ENCODE results near the gene SPHK1.
A peak's percentile ranks its signal among the peaks of the same experiment; 100 is the strongest.

Gene SPHK1

DNA sequence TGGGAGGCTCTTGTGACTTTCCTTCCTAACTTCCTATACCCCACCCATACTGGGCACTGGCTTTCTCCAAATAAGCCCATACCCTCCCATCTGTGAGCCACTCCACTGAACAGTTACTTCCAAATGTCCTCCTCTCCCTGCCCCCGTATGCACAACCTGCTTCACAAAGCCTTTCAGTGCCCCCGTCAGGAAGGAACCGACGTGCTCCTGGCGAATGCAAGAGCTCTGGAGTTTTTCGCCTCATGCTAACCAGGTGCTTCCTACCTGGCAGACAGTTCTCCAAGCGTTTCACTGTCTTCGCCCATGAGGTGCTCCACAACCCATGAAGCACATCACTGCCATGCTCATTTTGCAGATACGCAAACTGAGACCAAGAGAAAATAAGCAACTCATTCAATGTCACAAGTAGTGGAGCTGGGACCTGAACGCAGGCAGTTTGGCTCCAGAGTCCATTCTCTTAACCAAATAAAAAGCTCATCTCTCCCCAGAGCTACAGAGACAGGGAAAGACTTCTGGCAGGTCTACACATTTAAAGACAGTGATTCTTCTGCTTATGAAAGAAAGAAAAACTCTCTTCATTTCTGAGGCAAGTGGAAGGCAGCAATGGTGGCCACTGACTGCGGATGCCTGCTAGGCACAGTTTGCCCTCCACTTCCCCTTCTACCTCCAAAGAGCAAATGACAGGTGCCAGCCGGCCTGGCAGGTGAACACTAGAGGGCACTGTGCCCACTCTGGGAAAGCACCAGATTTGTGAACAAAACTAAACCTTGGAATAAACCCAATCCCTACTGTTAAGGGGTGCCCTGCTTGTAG is 23.8 kb downstream of the SPHK1 start:
- peak; percentile 36 for DNase-seq

DNA sequence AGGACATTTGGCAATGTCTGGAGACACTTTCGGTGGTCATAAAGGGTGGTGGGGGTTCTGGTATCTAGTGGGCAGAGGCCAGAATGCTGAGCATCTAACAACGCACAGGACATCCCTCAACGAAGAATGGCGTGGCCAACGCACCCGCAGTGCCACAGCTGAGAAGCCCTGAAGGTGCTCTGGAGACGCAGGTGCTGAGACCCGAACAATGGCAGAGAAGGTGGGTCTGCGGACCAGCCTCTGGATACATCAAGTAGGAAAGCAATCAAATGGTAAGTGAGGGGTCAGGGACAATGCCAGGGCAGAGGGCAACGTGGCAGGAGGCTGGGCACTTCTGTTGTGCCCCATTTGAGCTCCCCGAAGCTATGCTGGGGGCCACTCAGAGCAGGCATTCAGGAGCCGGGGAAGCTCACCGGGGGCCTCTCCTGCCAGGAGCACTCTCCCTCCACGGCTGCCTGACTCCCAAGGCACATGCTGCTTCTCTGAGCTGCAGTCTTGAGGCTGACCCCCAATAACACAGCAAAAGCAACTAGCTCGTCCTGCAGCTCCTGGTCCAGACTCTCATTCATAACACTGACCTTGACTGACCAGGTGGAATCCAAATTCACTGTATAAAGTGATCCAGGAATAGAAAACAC is 26.0 kb downstream of the SPHK1 start:
- no peak for DNase-seq

DNA sequence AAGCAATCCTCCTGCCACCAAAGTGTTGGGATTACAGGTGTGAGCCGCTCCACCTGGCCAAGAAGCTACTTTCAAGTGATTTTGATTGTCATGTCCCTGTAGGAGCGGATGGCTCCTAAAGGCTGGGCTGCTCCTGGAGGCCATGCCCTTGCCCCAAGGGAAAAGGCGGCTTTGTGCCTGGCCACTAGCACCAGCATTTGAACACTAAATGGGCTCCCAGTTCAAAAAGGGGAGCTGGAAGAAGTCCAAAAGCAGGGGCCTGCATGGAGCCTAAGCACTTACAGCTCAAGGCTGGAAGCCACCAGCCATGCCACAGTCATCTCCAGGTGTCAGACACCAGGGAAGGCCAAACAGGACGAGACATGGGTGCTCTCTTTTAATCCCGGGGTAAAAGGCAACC is 26.8 kb downstream of the SPHK1 start:
- no peak for DNase-seq

DNA sequence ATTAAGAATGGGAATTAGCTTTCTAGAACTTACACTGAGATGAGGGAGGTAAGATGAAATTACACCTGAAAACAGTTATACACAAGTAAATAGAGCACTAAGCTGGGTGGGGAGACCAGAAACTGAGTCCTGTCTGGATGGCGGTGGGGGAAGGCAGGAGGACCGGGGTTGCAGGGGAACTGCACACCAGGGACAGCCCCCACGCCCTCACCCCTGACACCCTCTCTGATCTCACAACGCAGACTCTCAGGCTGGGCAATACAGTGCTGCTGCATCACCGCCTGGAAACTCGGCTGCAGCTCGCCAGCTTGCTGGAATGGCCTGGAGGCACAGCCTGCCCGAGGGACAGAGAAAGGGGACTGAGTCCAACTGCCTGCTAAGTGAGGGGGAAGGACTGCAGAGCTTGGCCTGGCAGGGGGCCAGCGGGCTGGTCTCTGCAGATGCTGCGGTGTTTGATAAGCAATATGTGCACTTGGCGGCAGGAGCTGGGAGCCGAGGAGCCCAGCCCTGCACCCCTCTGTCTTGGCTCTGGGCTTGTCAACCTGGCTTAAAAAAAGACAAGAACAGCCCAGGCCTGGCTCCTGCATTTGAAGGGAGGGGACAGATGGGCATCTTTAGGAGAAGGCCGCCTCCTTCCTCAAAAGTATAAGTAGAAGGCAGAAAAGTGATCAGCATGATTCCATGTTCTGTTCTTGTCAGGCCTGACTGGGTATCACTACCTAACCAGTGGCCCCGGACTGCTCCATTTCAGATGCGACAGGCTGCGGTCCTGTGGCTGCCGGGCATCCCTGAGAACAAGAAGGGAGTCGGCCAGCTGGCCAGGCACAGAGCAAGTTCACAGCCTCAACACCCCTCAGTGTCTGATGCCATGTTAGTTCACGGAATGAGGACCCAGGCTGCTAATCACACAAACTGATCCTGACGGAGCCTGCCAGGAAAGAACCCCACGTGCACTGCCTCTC is 30.2 kb downstream of the SPHK1 start:
- DNase-seq: no peak

DNA sequence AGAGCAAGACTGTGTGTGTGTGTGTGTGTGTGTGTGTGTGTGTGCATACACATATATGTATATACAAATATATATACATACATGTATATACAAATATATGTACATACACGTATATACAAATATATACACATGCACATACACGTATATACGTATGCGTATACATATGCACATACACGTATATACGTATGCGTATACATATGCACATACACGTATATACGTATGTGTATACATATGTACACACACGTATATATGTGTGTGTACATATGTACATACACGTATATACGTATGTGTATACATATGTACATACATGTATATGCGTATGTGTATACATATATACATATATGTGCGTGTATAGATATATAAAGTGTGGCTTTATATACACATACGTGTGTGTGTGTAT is 31.4 kb downstream of the SPHK1 start:
- no peak for DNase-seq

DNA sequence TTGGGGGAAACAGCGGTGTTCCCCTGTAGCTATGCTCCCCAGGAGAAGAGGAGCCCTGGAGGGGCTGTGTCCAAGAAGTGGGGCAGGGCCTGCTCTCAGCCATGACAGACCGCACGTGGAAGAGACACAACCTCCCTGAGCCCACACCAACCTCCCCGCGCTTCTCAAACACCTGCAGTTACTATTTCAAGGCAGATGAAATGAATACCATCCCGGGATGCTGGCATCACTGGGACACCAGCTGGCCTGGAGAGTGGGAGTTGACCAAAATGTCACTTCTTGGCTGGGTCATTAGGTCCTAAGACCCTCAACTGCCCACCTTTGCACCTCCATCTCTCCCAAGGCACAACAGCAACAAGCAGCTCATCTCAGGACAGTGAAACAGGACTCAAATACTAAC is 32.0 kb downstream of the SPHK1 start:
- DNase-seq: no peak

DNA sequence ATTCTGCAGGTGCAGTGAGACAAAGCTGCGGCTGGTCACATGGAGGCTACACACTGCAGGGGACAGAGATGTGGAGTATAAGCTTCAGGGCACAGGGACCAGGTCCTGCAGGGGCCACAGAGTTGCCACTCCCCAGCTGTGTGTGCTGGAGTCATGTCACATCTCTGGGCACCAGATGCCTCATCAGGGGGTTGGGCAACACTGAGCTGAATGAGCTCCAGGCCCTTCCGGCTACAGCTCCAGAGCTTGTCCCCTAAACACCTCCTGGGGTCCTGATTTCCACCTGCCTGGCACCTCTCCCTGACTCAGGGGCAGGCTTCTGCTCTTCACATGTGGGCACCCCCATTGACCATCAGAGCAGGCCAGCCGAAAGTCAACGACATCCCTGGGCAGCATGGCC is 32.5 kb downstream of the SPHK1 start:
- DNase-seq: no peak

DNA sequence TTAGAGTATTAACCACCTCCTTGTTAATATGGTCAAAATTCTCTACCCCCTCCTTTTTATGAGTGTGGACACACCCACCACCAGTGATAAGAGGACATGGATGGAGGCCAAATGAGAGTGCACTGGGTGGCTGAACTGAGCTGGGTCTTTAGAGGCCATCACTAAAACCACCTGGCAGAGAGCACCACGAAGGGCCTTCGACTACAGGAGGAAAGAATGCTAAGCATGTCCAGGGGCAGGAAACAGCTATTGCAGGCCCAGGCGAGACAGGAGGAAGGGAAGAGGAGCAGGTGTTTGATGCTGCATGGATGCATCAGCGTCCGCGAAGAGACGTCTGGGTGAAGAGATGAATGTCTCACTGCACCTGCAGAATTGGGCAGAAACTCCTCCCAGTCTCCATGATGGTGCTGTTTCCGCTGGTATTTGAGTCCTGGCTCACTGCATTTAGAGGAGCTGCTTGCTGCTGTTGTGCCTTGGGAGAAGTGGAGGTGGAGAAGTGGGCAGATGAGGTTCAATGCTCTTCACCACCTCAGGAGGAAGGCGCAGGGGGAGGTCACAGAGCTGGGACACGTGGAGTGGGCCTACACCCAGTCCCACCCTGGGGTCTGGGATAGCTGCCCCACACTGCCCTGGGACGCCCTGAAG is 33.2 kb downstream of the SPHK1 start:
- DNase-seq: no peak

DNA sequence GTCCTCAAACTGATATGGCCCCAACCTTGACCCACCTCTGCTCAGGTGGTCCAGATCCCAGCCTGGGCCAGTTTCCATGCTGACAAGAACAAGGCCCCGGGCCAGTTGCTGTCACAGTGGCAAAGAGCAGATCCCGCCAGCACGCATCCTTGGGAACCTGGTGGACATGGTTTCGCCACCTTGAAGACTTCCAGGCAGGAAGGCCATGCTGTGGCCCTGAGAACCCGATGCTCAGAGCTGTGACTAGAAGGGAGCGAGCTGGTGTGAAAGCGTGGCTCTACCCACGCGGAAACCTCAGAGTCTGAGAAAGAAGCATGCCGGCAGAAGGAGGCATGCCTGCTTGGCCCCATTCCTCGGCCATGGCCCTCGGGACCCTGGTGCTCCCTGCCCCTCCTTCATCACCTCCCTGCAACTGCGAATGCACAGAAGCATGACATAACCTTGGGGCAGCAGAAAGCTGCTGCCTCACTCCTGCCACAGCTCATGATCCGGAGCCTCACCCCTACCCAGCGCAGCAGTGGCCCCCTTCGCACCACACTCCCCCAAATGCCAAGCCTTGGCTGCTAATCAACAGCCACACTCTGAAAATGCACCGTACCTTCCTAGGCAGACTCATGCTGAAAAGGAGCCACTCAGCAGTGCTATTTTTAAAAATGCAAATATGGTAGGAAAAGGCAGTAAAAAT is 35.3 kb downstream of the SPHK1 start:
- DNase-seq: no peak

DNA sequence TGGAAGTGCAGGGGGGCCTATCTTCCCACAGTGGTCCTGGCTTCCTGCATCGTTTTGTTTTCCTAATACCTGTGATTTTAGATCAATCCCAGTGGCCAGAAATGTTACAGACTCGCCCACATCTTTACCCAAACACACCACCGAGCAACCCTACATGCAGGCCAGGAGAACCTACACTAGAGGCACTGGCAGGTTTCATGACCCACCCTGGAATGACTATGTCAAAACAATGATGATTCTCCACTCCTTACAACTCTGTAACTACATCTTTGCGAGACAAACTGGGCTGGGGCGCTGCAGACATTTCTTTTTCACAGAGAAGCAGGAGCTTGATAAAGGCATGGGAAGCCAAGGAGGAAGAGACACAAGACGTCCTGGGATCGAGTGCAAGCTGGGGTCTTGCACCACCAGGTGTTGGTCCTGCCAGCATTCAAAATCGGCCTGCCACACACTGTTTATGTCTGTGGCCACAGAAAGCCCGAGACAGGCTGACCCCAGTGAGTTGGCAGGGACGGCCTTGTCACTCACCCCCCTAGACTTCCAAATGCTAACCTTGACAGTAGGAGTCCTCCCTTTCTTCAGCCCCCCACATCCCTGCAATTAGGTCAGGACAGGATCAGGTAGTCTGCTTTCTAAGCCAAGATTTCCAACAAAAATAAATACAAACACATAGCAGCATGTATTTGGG is 36.1 kb downstream of the SPHK1 start:
- no peak for DNase-seq

DNA sequence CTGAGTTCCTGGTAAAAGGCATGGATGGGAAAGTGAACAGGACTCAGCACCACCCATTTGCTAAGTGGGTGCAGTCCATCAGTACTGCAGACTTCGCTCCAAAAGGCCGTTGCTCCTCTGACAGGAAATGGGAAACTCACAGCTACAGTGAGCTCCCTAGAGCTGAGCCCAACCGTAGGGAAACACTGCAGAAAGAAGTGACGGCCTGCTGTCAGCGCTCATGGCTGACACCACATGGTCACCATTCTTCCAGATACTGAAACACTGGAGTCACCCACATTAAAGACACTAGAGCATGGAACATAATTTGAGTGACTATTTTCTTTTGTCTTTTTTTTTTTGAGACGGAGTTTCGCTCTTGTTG is 36.6 kb downstream of the SPHK1 start:
- DNase-seq: no peak

DNA sequence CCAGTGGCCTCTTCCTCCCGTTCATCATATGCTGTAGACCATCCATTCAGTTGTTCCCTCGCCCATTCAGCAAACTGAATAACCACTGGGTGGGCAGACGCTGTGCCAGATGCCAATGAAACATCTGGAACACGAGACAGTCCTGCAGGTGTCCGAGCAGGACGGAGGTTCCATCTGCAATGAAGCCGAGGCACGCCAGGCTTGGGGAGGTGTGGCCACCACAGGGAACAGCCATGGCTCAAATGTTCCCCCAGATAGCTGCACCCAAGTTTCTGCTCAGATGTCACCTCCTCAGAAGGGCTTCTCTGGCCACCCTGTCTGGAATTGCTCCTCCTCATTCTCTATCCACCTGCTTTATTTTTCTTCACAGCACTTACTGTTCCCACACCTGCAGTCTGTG is 38.0 kb downstream of the SPHK1 start:
- DNase-seq: no peak

DNA sequence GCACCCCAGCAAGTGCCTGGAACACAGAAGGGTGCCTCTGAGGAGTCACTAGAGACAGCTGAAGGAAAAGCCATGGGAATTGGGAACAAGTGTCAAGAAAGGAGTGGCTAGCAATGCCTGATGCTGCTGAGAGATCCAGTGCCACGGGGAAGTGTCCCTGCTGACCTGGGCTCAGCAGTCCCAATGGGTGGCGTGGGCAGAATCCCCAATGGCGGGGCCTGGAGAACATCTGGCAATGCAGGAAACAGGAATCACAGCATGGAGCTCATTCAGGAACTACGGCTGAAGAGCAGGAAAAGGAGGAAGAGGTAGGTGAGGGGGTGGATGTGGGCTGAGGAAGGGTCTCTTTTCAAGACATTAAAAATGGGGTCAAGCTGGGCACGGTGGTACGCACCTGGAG is 38.5 kb downstream of the SPHK1 start:
- DNase-seq: no peak

DNA sequence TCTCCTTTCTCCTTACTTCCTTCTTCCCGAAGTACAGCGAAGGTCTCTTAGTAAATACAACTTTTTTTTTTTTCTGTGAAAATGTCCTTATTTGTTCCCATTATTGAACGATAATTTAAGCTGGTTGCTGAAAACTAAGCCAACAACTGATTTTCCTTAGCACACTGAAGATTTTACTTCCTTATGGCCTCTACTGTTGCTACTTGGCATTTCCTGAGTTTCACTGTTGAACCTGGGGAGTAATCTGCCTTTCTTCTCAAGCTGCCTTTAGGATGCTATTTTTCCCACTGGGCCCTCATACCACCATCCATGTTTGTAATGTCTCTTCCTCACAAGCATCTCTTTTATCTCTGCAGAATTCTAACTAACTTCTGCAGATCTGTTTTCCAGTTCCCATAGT is 42.4 kb downstream of the SPHK1 start:
- no peak for DNase-seq

DNA sequence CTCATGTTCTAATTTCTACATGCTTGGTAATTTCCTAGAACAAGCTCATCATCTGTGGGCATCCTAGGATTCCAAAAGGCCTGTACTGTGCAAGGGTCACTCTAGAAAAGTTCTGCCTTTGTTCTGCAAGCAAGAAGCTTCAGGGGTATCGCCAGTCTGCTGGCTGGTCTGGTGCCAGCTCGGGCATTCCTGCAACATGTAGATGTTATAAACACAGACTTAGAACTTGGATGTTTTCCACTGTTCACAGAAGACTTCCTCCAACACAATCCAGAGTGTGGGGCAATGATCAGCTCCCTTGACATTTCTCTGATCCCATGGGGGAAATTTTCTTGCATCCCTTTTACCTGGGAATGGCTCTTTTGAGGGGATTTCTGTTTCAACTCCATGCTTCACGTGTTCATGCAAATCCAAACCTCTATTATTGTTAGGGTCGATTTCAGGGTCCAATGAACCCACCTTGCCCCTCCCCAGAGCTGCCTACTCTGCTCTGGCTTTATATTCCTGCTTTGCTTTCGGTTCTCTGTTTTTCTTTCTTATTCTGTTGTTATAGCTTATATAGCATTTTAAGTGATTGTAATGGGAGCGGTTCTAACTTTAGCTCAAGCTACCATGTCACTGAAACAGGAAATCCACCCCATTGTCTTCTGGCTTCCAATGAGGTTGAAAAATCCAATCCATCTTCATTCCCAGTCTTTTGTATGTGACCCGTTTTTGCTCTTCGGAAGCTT is 43.3 kb downstream of the SPHK1 start:
- DNase-seq: no peak

DNA sequence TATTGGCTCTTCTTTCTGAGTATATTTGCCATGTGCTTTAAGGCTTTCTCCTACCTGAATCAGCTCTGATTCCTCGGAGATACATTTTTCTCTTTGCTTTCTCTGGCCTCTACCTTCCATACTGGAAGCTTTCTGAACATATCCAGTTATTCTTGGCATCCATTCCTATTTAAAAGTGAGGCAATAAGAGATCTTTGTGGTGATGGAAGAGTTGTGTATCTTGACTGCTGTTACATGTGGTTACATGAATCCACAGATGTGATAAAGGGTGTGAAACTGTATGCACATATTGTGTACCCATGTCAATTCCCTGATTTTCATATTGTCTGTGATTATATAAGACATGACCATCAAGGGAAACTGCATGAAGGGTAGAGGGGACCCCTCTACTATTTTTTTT is 44.1 kb downstream of the SPHK1 start:
- DNase-seq: no peak

DNA sequence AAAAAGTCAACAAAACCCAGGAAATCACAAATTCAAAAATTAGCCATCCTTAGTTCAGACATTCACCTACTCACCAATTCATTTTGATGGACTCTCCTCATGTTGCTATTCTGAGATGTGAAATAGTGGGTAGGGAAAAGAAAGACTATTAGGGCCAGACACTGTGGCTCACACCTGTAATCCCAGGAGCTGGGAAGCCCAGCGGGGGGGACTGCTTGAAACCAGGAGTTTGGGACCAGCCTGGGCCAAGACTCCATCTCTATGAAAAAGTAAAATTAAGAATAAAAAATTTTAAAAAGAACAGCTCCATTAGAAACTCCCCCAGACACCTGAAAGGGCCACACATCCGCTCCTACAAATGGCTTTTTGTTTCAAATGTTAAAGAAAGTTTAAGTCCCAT is 47.1 kb downstream of the SPHK1 start:
- no peak for DNase-seq

DNA sequence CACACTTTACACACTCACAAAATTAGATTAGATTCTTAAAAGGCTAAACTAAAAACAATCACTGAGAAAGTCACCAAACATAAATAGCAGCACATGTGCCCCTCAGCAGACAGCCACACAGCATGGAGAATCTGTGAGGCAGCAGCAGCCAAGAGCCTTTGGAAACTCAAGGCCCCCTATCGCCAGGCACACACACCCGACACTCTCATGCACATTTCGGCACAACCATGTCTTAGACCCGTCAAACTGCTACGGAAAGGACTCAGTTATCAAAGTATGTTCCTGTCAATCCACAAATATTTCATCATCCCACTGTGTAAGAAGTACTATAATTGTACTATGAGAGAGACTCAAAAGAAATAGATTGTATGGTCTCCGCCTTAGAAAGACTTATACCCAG is 47.6 kb downstream of the SPHK1 start:
- no peak for DNase-seq

DNA sequence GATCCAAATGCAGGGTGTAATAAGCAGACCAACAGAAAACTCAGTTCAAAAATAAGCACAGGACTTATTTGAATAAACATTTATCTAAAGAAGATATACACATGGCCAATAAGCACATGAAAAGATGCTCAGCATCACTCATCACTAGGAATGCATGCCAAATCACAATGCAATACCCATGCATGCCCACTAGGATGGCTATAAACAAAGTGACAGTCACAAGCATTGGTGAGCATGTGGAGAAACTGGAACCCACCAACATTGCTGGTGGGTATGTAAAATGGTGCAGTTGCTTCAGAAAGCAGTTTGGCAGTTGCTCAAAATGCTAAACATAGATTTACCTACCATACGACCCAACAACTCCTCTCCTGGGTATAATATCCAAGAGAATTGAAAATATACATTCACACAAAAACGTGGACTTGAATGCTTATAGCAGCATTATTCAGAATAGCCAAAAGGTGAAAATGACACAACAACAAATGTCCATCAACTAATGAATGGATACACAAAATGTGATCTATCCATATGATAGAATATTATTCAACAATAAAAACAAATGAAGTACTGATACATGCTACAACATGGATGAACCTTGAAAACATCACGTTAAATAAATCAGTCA is 48.4 kb downstream of the SPHK1 start:
- DNase-seq: peak; percentile 24

DNA sequence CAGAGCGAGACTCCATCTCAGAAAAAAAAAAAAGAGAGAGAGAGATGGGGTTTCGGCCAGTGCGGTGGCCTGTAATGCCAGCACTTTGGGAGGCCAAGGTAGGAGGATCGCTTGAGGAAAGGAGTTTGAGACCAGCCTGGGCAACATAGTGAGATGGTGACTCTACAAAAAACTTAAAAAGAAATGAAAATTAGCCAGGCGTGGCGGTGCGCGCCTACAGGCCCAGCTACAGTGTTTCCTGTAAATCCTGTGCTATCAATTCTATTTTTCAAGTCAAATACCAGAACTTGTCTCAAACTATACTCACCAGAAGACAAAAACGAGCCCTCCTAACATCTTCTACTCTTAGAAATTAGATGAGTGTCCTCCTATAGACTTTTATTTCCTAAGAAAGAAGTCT is 49.3 kb downstream of the SPHK1 start:
- DNase-seq: no peak

DNA sequence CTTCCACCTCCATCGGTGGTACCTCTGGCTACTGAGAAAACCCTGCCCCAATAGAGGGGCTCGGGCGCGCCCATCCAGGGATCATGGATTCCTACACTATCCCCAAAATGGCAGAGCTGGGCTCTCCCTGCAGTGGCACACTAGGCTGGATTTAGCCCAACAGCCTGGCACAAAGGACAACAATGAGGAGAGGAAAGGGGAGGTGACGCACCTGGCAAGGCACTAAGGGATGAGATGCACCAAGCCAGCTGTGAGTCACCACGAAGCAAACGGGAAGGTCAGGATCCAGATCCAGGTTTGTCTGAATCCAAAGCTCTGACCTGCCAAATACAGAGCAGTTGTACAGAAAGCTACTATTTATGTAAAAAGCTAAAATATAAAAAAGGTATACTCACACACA is 50.5 kb downstream of the SPHK1 start:
- no peak for DNase-seq

Measured in suppressor macrophage treated with lipopolysaccharide for 4 hours (primary cell).